Left lung (tissue), 10 donors: Measurements from ENCODE around the gene AQP5. TPM values are rescaled to one million over a fixed set of nuclear protein-coding genes. Genes with fewer than 3 reads are reported as not detected.

ENCODE experiments used
- ATAC-seq: fragments of 200-7000 bp; cut with Tn5 transposase; one replicate; pipeline ENCODE4 v1.9.1; 2020; ENCODE audit warnings: moderate library complexity
- DNase-seq, 4 donors: peaks; one replicate each; pipeline ENCODE4 v3.0.0-alpha.2; 2013 to 2020
- H3K27ac ChIP-seq, 2 donors: fragments of 200-600 bp; sonication (generic) in 1 of 2; one replicate each; pipeline versions ENCODE4 v1.5.0 to v1.8.0; 2020 to 2021
- H3K27me3 ChIP-seq, 2 donors: fragments of 200-600 bp; sonication (generic) in 1 of 2; one replicate each; pipeline versions ENCODE4 v1.5.0 to v1.8.0; 2020 to 2021
- H3K36me3 ChIP-seq, 2 donors: fragments of 200-600 bp; sonication (generic) in 1 of 2; one replicate each; pipeline versions ENCODE4 v1.5.0 to v1.8.0; 2020 to 2021
- H3K4me1 ChIP-seq, 2 donors: fragments of 200-600 bp; one replicate each; pipeline ENCODE4 v1.8.0; 2021
- H3K4me3 ChIP-seq, 2 donors: fragments of 200-600 bp; sonication (generic) in 1 of 2; one replicate each; pipeline versions ENCODE4 v1.5.0 to v1.8.0; 2020 to 2021; ENCODE audit warnings: mild to moderate bottlenecking in 1 of 2
- H3K9me3 ChIP-seq, 2 donors: fragments of 200-600 bp; sonication (generic) in 1 of 2; one replicate each; pipeline versions ENCODE4 v1.5.0 to v1.8.0; 2020 to 2021
- CTCF ChIP-seq, 2 donors: fragments of 200-600 bp; sonication (generic) in 1 of 2; IDR thresholded peaks; one replicate each; pipeline versions ENCODE4 v1.5.0 to v1.8.0; 2021; ENCODE audit warnings: antibody characterized with exemption in 2 of 2
- intact Hi-C, 2 donors: fragments of 100-400 bp; cut with DNase I; formaldehyde crosslinking; loops; one replicate each; pipeline versions ENCODE4 v1.11.2 to v1.14.2; 2022
- polyA plus RNA-seq, 6 donors: library from polyadenylated mRNA; unstranded; fragments of 120-200 nt; gene quantifications; one replicate each; pipeline ENCODE4 v1.2.1, GENCODE V29; 2013; ENCODE audit not compliant: insufficient read length in 6 of 6
- total RNA-seq, 2 donors: library from RNA; stranded (reverse); fragmentation: NEBNext Ultra II Directional; extraction: Animal tissue kit (Norgen Biotek cat#: 25700); gene quantifications; one replicate each; pipeline ENCODE4 v1.2.1, GENCODE V29; 2021
- donor health status: DM: no; HTN: yes; CAD: no.
- donor health status: DM: no; HTN: no; CAD: no.

The AQP5 gene
- total and polyA plus RNA-seq, 8 donors: 3.8 to 10.0 (median 7.1) TPM

DNA sequence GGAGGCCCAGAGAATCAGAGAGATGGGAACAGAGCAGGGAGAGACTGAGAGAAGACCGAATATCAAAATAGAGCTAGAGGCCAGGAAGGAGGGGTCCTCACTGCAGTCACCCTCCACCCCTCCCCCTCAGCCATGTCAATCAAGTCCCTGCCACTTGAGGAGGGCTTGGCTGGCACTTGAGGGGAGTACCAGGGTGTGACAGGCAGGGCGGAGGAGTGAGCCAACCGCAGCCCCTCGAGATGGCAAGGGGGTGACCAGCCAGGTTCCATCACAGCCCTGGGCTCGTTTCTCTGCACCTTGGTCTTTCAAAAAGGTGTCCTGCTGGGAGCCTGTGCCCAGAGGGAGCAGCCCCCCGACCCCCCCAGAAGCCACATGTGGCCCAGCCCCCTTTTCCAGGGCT lies 4.2 kb downstream of the AQP5 start:
- no peaks in the 10 kb centered on the region for H3K9me3 ChIP-seq
- intact Hi-C loops: no loop called here
- ATAC-seq (peak; percentile 5), DNase-seq (peak in 1 of 4 donors; percentile 60)
- no peak for TF ChIP-seq CTCF (IDR thresholded peaks at IDR 0.05)
- H3K4me1 ChIP-seq: peaks cover 6 to 28% of the 10 kb centered on the region in 2 donors
- no peak overlapping the region for H3K4me3 ChIP-seq
- no peaks in the 10 kb centered on the region for H3K36me3 ChIP-seq
- no peak overlapping the region for H3K27ac ChIP-seq
- peaks cover 5 to 98% of the 10 kb centered on the region in 2 donors for H3K27me3 ChIP-seq

DNA sequence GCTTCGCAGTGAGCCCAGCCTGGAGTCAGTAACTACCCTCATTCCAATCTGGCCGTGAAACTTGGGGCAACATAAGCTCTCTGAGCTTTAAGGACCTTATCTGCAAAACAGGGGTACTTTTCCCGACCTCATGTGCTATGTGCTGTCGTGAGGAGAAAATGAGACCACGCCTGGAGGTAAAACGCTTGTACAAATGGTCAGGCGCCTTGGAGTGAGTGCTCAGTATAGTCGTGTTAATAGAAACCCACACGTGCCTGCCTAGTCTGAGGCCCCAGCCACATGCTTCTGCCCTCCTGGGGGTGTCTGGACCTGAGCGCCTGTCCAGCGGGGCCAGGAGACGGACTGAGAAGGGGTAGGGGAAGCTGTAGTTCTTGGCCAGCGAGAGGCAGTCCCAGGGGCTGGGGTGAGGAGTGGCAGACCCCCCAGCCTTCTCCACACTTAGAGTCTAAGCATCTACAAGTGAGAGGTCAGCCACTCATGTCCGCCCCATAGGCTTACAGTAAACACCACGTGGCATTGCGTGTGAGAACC lies 4.9 kb downstream of the AQP5 start:
- Histone ChIP-seq H3K27me3 (peaks cover 0 to 98% of the 10 kb centered on the region in 2 donors), H3K36me3 (no peaks in the 10 kb centered on the region), H3K9me3 (no peaks in the 10 kb centered on the region), H3K4me3 (no peak overlapping the region), H3K4me1 (peaks cover 3 to 22% of the 10 kb centered on the region in 2 donors), H3K27ac (no peak overlapping the region)
- DNase-seq (no peak), ATAC-seq (peak; percentile 6)
- intact Hi-C loops: no loop called here
- TF ChIP-seq CTCF (IDR thresholded peaks at IDR 0.05): no peak

DNA sequence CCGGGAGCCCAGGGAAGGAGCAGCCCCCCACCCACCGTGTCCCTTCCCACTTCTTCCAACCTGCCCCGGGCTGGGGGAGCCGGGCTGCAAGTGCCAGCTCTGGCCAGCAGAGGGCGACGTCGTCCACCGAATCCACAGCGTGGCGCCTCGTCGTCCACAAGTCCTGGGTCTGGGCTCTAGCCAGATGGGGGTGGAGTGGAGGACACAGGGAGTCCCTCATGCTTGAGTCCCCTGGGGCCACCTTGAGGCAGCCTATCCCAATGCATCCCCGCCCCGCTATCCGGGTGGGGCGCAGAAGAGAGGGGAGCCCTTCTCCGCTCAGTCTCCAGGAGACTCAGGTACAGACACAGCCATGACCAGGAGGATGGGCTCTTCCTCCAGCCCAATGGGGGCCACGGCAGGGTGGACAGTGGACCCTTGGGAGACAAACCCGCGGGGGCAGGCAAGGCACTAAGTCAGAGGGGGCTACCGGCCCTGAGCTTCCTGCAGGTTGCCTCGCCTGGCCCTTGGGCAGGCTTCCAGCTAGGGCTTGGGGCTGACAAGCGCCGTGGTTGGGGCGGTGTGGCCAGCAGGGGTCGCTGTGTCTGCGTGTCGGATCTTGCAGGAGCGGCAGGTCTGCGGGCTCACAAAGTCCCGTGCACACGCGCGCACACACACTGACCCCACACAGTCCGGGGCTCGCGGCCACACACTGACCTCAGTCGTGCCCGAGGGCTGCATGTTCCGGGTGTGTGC lies 5.5 kb downstream of the AQP5 start:
- intact Hi-C loops: no loop called here
- DNase-seq (peak; percentile 77 to 99 (median 92)), ATAC-seq (peak; percentile 91)
- Histone ChIP-seq H3K27ac (no peak overlapping the region), H3K4me3 (peak overlapping the region; percentile 15 to 39), H3K4me1 (peaks cover 3 to 16% of the 10 kb centered on the region in 2 donors), H3K9me3 (no peaks in the 10 kb centered on the region), H3K36me3 (no peaks in the 10 kb centered on the region), H3K27me3 (peaks cover 0 to 93% of the 10 kb centered on the region in 2 donors)
- peak; percentile 88 to 90 for TF ChIP-seq CTCF (IDR thresholded peaks at IDR 0.05)

GRCh38 chr12:49967777-49968250 lies 6.1 kb downstream of the AQP5 start:
- Histone ChIP-seq H3K27me3 (peaks cover 0 to 87% of the 10 kb centered on the region in 2 donors), H3K27ac (no peak overlapping the region), H3K4me1 (peaks cover 3 to 15% of the 10 kb centered on the region in 2 donors), H3K9me3 (no peaks in the 10 kb centered on the region), H3K4me3 (peak overlapping the region; percentile 15 to 39), H3K36me3 (no peaks in the 10 kb centered on the region)
- ATAC-seq (no peak), DNase-seq (no peak)
- TF ChIP-seq CTCF (IDR thresholded peaks at IDR 0.05): no peak
- intact Hi-C loops: no loop called here

DNA sequence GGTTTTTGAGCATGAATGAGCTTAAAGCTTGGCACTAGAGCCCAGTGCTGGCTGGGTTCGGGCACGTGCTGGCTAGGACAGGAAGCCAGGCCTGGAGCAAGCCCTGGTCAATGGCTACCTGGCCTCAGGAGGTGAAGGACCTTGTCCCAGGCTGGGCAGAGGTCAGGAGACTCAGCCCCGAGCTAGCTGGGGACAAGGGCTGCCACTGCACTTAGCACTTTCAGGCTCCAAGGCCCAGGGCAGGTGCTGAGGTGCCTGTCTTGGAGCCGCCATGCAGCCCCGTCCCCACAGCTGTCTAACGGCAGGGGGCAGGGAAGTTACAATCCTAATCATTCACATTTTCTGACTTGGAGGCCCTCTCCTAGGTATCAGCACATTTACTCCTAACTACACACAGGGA lies 6.8 kb downstream of the AQP5 start:
- Histone ChIP-seq H3K4me1 (peaks cover 3 to 15% of the 10 kb centered on the region in 2 donors), H3K9me3 (no peaks in the 10 kb centered on the region), H3K36me3 (no peaks in the 10 kb centered on the region), H3K4me3 (no peak overlapping the region), H3K27ac (no peak overlapping the region), H3K27me3 (peaks cover 0 to 84% of the 10 kb centered on the region in 2 donors)
- DNase-seq (no peak), ATAC-seq (no peak)
- no peak for TF ChIP-seq CTCF (IDR thresholded peaks at IDR 0.05)
- intact Hi-C loops: no loop called here
